ENCODE data around the gene SHMT2.

SHMT2 gene

DNA sequence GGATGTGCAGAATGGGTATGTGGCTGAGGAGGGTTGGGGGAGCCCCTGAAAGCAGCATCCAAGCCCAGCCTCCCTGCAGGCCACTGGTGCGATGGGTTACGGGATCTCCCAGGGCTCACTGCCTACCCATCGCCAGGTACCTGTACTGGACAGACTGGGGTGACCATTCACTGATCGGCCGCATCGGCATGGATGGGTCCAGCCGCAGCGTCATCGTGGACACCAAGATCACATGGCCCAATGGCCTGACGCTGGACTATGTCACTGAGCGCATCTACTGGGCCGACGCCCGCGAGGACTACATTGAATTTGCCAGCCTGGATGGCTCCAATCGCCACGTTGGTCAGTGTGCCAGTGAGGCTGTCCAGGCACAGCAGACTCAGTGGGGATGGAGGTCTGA lies 31.2 kb upstream of the SHMT2 start:
- DNase-seq, result no peak

DNA sequence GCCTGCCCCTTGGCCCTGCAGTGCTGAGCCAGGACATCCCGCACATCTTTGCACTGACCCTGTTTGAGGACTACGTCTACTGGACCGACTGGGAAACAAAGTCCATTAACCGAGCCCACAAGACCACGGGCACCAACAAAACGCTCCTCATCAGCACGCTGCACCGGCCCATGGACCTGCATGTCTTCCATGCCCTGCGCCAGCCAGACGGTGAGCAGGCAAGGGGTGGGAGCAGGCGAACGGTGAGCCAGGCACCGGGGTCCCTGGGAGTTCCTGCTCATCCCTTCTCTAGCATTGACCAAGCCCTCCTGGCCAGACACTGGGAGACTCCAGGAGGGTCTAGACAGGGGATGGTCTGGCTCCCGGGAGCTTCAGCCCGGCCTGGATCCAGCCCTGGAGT lies 30.3 kb upstream of the SHMT2 start:
- no peak for DNase-seq

DNA sequence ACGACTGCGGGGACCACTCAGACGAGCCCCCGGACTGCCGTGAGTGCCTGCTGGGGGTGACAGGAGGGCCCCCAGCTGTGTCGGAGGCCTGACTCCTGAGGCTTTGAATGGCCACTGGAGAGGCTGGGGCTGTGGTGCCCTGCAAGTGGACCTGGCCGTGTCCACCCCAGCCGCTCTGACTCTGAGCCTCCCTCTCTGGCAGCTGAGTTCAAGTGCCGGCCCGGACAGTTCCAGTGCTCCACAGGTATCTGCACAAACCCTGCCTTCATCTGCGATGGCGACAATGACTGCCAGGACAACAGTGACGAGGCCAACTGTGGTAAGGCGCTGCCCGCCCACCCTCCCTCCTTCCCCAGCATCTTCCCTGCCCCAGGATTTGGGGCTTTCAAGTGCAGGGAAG lies 29.0 kb upstream of the SHMT2 start:
- DNase-seq, result no peak

DNA sequence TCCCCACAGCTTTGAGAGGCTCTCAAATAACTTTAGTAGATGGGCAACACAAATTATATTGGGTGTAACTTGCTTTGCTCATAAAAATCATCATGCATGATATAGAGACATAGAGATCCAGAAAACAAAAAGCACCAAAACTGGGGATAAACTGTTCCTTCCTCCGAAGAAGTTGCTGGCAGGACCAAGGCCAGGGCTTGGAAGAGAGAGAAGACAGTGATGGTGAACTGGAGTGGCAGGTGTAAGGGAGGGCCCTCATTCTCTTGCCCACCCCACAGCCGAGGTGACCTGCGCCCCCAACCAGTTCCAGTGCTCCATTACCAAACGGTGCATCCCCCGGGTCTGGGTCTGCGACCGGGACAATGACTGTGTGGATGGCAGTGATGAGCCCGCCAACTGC lies 28.3 kb upstream of the SHMT2 start:
- DNase-seq, result no peak

DNA sequence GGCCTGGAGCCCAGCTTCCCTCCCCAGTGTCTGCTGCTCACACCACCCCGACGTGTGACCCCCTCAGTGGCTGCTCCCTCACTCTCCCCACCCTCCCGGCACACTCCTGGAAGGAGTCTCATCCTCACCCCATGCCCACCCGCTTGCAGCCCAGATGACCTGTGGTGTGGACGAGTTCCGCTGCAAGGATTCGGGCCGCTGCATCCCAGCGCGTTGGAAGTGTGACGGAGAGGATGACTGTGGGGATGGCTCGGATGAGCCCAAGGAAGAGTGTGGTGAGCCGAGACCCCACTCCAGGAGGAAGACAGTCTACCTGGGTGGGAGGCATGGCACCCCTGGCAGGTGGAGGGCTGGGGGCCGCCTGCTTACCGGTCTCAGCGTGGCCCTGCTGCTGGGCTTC lies 27.9 kb upstream of the SHMT2 start:
- DNase-seq, result no peak

DNA sequence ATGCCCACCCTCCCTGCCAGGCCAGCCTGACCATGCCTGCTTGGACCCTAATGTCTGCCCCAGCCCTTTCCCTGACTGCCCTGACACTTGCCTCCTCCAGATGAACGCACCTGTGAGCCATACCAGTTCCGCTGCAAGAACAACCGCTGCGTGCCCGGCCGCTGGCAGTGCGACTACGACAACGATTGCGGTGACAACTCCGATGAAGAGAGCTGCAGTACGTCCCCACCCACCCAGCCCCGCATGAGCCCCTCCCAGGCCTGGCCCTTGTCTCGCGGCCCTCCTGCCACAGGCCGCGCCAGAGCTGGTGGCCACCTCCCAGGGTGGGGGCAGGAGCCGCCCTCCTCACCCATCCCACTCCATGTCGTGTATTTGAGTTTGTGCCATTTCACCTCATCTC lies 27.2 kb upstream of the SHMT2 start:
- no peak for DNase-seq

DNA sequence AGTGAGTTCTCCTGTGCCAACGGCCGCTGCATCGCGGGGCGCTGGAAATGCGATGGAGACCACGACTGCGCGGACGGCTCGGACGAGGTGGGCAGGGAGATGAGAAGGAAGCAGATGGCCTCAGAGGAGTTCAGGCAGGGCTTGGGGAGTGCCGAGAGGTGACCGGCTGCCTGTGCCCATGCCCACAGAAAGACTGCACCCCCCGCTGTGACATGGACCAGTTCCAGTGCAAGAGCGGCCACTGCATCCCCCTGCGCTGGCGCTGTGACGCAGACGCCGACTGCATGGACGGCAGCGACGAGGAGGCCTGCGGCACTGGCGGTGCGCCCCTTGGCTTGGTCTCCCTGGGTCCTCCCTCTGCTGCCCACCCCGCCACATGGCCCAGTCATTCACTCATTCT lies 26.3 kb upstream of the SHMT2 start:
- no peak for DNase-seq

DNA sequence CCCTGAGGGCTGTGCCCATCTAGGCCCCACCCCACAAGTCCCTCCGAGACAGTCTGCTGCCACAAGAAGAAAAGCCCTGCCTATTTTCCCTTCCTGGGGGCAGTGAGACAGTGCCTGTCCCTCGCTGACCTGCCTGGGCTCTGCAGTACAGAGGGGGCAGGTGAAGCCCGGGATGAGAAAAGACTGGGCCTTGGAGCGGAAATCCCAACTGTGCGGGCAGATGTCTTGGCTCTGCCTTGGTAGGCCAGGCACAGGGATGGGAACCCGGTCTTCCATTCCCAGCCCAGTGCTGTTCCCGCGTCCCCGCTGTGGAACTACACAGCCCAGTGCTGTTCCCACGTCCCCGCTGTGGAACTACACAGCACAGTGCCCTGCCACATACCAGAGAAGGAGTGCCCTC lies 25.7 kb upstream of the SHMT2 start:
- no peak for DNase-seq

DNA sequence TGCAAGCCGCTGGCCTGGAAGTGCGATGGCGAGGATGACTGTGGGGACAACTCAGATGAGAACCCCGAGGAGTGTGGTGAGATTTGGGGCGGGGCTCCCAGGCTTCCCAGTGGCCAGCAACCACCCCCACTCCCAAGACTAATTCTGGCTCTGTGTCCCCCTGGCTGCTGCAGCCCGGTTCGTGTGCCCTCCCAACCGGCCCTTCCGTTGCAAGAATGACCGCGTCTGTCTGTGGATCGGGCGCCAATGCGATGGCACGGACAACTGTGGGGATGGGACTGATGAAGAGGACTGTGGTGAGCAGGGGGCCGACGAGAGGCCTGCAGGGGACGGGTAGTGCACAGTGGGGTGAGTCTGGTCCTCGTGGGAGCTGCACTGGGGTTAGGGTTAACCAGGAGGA lies 25.1 kb upstream of the SHMT2 start:
- DNase-seq, result no peak

DNA sequence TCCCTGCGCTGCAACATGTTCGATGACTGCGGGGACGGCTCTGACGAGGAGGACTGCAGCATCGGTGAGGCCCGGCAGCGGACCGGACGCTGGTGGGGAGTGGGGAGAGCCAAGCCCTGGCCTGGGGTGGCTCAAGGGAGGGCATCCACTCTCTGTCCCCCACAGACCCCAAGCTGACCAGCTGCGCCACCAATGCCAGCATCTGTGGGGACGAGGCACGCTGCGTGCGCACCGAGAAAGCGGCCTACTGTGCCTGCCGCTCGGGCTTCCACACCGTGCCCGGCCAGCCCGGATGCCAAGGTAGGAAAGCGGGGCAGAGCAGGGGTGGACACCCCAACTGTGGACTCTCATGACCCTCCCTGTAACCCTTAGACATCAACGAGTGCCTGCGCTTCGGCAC lies 24.3 kb upstream of the SHMT2 start:
- no peak for DNase-seq

DNA sequence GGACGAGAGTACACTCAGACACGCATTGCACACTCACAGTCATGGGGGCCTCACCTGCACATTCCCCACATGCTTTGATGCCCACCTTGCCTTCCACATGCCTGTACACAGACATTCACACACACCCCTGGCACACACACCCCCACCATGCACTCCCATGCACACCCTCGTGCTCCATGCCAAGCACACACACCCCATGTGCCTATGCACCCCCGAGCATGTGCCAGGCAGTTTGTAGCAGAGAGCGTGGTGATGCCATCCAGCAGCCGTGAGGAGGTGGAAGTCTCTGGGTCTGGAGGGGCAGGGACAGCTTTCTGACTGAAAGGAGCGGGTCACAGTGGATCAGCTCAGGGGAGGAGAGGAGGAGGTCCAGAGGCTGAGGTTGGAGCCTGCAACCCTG lies 23.6 kb upstream of the SHMT2 start:
- no peak for DNase-seq

DNA sequence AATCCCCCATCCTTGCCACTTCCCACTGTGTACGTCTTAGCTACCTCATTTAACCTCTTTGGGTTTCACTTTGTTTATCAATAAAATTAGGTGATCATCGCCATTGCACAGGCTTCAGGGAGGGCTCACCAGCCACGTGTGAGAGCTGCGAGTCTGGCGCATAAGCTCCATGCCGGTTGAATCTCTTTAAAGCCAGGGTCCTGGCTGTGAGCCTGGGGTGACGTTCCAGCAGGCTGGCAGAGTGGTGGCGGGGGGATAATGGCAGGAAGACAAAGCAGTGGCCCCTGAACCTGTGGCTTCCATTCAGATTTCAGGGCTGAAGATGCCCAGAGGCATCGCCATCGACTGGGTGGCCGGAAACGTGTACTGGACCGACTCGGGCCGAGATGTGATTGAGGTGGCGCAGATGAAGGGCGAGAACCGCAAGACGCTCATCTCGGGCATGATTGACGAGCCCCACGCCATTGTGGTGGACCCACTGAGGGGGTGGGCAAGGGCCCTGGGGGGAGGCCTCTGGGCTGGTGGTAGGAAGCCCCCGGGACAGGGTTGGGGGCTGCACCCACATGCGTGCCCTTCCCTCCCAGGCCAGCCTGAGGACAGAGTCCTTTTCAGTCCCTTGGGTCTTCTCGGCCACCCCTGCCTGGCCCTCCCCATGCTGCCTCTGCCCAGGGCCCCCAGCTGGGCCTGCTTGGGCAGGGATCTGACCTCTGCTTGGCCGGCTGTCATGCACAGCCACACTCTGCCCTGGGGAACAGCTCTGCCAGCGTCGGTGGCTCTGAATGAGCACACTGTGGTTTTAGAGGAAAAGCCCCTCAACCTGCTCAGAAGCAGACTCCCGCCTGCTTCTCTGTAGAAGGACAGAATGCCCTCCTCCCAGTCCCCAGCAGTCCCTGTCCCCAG lies 21.5 kb upstream of the SHMT2 start:
- DNase-seq, result no peak

DNA sequence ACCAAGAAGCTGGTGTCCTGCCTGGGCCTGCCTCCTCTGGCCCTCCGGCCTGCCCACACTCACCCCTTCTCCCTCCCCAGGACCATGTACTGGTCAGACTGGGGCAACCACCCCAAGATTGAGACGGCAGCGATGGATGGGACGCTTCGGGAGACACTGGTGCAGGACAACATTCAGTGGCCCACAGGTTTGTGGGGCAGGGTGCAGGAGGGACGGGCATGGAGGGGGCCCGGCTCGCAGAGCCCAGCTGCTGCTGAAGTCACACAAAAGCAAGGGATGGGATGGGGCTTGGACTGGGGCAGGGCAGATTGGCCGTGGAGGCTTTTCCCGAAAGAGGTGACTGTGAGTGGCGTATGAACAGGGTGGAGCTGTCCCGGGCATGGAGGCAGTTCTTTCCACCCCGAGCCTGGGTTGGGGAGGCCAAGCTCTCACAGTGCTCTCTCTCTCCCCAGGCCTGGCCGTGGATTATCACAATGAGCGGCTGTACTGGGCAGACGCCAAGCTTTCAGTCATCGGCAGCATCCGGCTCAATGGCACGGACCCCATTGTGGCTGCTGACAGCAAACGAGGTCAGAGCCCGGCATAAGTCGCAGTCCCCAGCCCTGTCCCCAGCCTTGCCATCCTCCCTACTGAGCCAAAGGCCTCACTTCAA lies 20.8 kb upstream of the SHMT2 start:
- DNase-seq, result no peak

DNA sequence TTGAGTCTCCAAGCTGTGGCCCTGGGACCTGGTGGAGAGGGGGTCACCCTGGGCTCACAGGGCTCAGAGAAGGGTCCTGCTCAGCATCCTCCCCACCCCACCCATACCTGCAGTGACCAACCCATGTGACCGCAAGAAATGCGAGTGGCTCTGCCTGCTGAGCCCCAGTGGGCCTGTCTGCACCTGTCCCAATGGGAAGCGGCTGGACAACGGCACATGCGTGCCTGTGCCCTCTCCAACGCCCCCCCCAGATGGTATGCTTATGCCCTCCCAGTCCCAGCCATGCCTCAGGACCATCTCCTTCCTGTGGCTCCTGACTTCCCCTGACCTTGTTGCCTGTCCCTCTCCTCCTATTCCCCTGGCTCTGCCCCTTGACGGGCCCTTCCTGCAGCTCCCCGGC lies 19.6 kb upstream of the SHMT2 start:
- no peak for DNase-seq

DNA sequence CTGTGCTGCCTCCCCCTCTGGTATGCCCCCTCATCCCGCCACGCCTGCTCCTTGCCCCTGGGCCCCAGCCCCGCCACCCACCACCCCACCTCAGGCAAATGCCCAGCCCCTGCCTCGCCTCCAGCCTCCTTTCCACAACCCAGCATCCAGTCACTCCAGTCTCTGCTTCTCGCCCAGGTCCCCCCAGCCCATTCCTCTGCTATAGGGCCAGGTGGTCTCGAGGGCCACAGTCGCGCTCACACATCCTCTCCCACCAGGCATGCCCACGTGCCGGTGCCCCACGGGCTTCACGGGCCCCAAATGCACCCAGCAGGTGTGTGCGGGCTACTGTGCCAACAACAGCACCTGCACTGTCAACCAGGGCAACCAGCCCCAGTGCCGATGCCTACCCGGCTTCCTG lies 19.1 kb upstream of the SHMT2 start:
- no peak for DNase-seq

DNA sequence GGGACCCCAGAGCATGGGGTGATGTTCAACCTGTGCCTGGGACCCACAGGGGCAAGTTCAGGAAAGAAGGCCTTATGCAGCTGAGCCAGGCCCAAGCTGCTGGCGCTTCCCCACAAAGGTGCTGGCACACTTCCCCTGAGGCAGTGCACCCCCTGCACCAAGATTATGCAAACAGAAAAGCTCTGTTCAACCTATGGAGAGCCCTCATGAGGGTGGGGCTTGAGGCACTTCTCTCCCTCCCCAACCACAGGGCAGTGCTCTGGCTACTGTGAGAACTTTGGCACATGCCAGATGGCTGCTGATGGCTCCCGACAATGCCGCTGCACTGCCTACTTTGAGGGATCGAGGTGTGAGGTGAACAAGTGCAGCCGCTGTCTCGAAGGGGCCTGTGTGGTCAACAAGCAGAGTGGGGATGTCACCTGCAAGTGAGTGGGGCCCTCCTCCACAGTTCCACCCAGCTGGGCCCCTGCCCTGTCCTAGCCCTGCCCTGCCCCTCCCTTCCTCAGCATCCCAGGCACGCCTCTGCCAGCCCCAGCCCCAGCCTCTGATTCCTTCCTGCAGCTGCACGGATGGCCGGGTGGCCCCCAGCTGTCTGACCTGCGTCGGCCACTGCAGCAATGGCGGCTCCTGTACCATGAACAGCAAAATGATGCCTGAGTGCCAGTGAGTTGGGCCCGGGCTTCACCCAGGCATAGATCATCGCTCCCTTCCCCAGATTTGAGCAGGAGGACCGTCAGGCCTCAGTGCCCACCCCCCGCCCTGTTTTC lies 18.4 kb upstream of the SHMT2 start:
- DNase-seq, result no peak

DNA sequence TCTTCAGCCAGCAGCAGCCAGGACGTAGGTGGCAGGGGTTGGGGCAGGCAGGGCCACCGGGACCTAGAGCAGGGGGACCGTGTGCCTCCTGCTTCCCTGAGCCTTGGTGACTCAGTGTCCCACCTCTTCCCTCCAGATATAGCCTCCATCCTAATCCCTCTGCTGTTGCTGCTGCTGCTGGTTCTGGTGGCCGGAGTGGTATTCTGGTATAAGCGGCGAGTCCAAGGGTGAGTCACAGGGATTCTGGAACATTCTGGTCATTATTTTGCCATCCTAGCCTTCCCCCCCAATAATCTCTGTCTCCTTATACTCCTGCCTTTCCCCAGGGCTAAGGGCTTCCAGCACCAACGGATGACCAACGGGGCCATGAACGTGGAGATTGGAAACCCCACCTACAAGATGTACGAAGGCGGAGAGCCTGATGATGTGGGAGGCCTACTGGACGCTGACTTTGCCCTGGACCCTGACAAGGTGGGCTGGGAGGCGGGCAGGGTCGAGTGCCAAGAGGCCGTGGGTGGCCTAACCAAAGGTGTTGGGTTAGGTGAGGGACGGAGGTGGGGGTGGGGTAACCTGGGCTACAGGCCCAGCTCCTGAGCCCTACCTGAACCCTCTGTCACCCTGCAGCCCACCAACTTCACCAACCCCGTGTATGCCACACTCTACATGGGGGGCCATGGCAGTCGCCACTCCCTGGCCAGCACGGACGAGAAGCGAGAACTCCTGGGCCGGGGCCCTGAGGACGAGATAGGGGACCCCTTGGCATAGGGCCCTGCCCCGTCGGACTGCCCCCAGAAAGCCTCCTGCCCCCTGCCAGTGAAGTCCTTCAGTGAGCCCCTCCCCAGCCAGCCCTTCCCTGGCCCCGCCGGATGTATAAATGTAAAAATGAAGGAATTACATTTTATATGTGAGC lies 17.5 kb upstream of the SHMT2 start:
- DNase-seq, result no peak

DNA sequence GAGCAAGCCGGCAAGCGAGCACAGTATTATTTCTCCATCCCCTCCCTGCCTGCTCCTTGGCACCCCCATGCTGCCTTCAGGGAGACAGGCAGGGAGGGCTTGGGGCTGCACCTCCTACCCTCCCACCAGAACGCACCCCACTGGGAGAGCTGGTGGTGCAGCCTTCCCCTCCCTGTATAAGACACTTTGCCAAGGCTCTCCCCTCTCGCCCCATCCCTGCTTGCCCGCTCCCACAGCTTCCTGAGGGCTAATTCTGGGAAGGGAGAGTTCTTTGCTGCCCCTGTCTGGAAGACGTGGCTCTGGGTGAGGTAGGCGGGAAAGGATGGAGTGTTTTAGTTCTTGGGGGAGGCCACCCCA lies 16.8 kb upstream of the SHMT2 start:
- DNase-seq, result no peak

DNA sequence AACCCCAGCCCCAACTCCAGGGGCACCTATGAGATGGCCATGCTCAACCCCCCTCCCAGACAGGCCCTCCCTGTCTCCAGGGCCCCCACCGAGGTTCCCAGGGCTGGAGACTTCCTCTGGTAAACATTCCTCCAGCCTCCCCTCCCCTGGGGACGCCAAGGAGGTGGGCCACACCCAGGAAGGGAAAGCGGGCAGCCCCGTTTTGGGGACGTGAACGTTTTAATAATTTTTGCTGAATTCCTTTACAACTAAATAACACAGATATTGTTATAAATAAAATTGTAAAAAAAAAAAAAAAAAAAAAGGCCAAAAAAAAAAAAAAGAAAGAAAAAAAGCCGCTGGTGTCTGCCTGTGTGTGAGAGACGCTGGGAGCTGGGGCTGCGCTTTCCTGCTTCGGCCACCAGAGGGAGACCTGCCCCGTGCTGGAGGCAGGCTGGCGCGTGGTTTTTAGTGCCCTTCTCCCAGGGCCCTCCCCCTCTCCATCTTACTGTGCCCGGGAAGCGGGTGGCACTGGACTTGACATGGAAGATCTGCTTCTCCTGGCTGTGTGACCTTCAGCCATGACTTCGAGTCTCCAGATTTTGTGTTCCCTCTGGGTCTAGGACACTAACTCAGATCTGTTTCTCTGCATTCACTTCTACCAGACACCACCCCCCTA lies 16.3 kb upstream of the SHMT2 start:
- peak; percentile 85 for DNase-seq

DNA sequence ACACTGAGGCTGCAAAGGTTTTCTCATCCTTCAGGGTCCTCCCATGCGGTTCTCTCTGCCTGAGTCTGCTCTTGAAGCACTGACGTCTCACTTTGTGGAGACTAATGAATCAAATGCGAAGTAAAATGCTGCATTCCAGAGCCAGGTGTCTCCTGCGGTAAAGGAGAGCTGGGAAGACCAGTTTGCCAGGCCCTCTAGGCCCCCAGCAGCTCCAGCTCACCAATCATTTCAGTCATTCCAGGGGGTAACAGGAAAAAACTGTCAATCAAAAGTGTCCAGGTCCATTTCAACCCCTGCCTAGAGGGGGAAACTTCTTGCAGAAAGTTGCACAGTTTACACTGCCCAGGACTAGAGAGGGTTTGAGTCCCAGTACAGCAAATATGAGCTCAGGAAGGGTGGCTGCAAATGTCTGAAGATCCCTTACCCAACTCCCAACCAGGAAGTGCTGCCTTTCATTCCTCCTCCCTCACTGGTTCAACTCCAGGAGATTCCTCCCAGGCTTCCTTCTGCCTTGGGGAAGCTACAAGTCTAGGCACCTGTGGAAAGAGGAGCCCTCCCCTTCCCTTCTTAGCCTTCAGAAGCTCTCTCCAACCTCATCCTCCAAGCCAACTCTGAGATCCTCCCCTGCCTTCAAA lies 15.6 kb upstream of the SHMT2 start:
- DNase-seq, result no peak

DNA sequence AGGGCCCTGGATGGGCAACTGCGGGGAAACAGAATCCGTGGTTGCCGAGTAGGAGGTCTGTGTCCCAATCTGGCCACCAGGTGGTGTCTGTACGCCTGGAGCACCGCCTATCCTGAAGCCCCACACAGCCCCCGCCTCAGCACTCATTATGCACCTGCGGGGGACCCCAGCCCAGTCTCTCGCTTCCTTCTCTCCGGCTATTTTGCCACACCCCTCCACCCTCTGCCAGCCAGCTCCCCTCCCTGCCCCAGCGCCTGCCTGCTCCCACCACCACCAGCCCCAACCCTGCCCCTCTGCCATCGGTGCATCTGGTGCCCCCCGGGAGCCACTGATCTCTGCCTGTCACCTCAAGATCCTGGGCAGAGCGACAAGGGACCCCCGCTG lies 15.1 kb upstream of the SHMT2 start:
- peak; percentile 22 for DNase-seq

DNA sequence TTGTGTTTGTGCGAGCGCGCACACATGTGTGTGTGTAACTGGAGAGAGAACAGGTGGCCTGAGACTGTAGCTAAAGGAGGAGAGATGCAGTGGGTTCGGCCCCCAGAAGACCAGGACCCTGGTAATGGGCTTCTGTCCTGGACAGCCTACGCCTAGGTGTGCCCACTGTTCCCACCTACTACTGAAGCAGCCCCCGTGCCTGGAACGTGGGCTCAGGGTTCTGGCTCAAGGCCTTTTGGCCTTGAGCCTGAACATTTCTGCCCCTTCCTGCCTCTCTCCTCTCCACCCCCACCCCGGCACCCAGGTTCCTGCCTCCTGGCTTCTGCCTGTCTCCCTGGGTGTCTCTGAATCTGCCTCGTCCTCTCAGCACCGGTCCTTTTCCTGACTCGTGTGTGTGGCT lies 14.4 kb upstream of the SHMT2 start:
- no peak for DNase-seq

Data from T1000 (cell line).